GM12878 (cell line): Measurements from ENCODE around the gene LRRC74B. TPM values are rescaled to one million over a fixed set of nuclear protein-coding genes. Genes with fewer than 3 reads are reported as not detected.

Experiments used
- ATAC-seq: fragments of 200-7000 bp; cut with Tn5 transposase; 3 replicates; pipeline ENCODE4 v1.9.1; 2020; ENCODE audit warnings: mild to moderate bottlenecking, moderate library complexity
- BruUV-seq: library from RNA; stranded (reverse); fragments of 400-500 nt; replicated peaks from 2 replicates; lab custom pipeline; 2021; lab: Mats Ljungman, UMichigan
- CTCF ChIA-PET: fragments of 300-600 bp; sonication (Branson Sonifier 250); formaldehyde crosslinking; extraction: SDS; loops from one replicate; lab custom pipeline; 2021; ENCODE audit warnings: inconsistent platforms; lab: Yijun Ruan, JAX
- POLR2A ChIA-PET: fragments of 350-600 bp; formaldehyde crosslinking; extraction: SDS; loops from one replicate; lab custom pipeline; 2021; ENCODE audit warnings: inconsistent platforms; lab: Charles Lee
- RAD21 ChIA-PET: fragments of 300-600 bp; sonication (Branson Sonifier 250); formaldehyde crosslinking; loops from one replicate; lab custom pipeline; 2023; ENCODE audit warnings: antibody characterized with exemption; ENCODE audit not compliant: unreplicated experiment; lab: Charles Lee
- SMC1A ChIA-PET: fragments of 300-600 bp; sonication (Branson Sonifier 250); formaldehyde crosslinking; loops from one replicate; lab custom pipeline; 2023; ENCODE audit not compliant: unreplicated experiment, uncharacterized antibody; lab: Charles Lee
- DNase-seq: peaks from one replicate; pipeline ENCODE4 v3.0.0-alpha.2; 2011; ENCODE audit warnings: low read depth, low spot score
- FAIRE-seq: peaks from 3 replicates; lab custom pipeline; 2011; peaks lifted over from hg19 to GRCh38; lab: Jason Lieb, UNC
- H2AFZ ChIP-seq: 2 replicates; pipeline ENCODE4 v1.6.0; 2011; ENCODE audit warnings: low read depth, low read length, control low read depth; ENCODE audit not compliant: control insufficient read depth
- H3K27ac ChIP-seq: 2 replicates; pipeline ENCODE4 v1.5.1; 2011; ENCODE audit warnings: control low read depth; ENCODE audit not compliant: control insufficient read depth, insufficient read depth
- H3K27me3 ChIP-seq, 2 experiments: replicated peaks in 1 of 2; 2 replicates each; pipeline versions ENCODE4 v1.6.0 to v1.6.1; 2011; ENCODE audit warnings: low read length in 1 of 2; ENCODE audit not compliant: control insufficient read depth in 2 of 2, insufficient read depth in 2 of 2
- H3K36me3 ChIP-seq, 2 experiments: 2 replicates each; pipeline ENCODE4 v1.5.1; 2011; ENCODE audit warnings: low read length in 1 of 2; ENCODE audit not compliant: control insufficient read depth in 2 of 2, insufficient read depth in 2 of 2
- H3K4me1 ChIP-seq: 2 replicates; pipeline ENCODE4 v1.6.1; 2011; ENCODE audit warnings: mild to moderate bottlenecking, low read length, moderate library complexity, mixed read lengths; ENCODE audit not compliant: control insufficient read depth, insufficient read depth
- H3K4me2 ChIP-seq: 2 replicates; pipeline ENCODE4 v1.6.0; 2011; ENCODE audit warnings: control low read depth; ENCODE audit not compliant: control insufficient read depth, insufficient read depth
- H3K4me3 ChIP-seq: fragments of 200-600 bp; sonication (generic); 2 replicates; pipeline ENCODE4 v1.5.1; 2016
- H3K79me2 ChIP-seq: 2 replicates; pipeline ENCODE4 v1.6.0; 2011; ENCODE audit warnings: low read length; ENCODE audit not compliant: control insufficient read depth, insufficient read depth
- H3K9ac ChIP-seq: 2 replicates; pipeline ENCODE4 v1.8.0; 2011; ENCODE audit warnings: low read length, control low read depth, mixed read lengths; ENCODE audit not compliant: control insufficient read depth, insufficient read depth
- H3K9me3 ChIP-seq: replicated peaks from 3 replicates; pipeline ENCODE4 v1.5.1; 2011; ENCODE audit warnings: mild to moderate bottlenecking, low read length; ENCODE audit not compliant: control insufficient read depth, insufficient read depth
- H4K20me1 ChIP-seq: 2 replicates; pipeline ENCODE4 v1.6.0; 2011; ENCODE audit not compliant: control insufficient read depth, insufficient read depth
- ASH2L ChIP-seq: fragments of 300-600, 200-600 bp; sonication (generic); IDR thresholded peaks from 2 replicates; pipeline ENCODE4 v1.6.1; 2017; ENCODE audit warnings: low read depth, mild to moderate bottlenecking, borderline replicate concordance
- ATF3 ChIP-seq: IDR thresholded peaks from 2 replicates; pipeline ENCODE4 v1.6.1; 2011; ENCODE audit warnings: low read depth, mild to moderate bottlenecking, low read length, moderate library complexity, borderline replicate concordance; ENCODE audit errors: extremely low read depth
- BCL11A ChIP-seq: IDR thresholded peaks from 2 replicates; pipeline ENCODE4 v1.6.1; 2011; ENCODE audit warnings: low read depth, low read length
- CEBPB ChIP-seq, 2 experiments: fragments of 150-350 bp in 1 of 2; IDR thresholded peaks; 2 replicates each; pipeline ENCODE4 v1.6.1; 2012 to 2014; ENCODE audit warnings: low read depth in 2 of 2, low read length in 2 of 2, borderline replicate concordance in 1 of 2, inconsistent platforms in 1 of 2
- CREB1 ChIP-seq: IDR thresholded peaks from 2 replicates; pipeline ENCODE4 v1.6.1; 2012; ENCODE audit warnings: low read depth, mild to moderate bottlenecking, inconsistent platforms
- E2F8 ChIP-seq: fragments of 450-650 bp; IDR thresholded peaks from 2 replicates; pipeline ENCODE4 v1.6.1; 2018; ENCODE audit warnings: mild to moderate bottlenecking, low read depth, moderate library complexity; ENCODE audit not compliant: partially characterized antibody
- IRF3 ChIP-seq: fragments of 450-650 bp; IDR thresholded peaks from 2 replicates; pipeline ENCODE4 v1.6.1; 2014; ENCODE audit warnings: mild to moderate bottlenecking
- JUNB ChIP-seq: IDR thresholded peaks from 2 replicates; pipeline ENCODE4 v1.6.1; 2016; ENCODE audit warnings: antibody characterized with exemption, mild to moderate bottlenecking
- MAX ChIP-seq: IDR thresholded peaks from 2 replicates; pipeline ENCODE4 v1.6.1; 2012; ENCODE audit warnings: low read depth, low read length, improper control_type of control experiment
- MTA3 ChIP-seq: IDR thresholded peaks from 2 replicates; pipeline ENCODE4 v1.6.1; 2012; ENCODE audit warnings: low read length, inconsistent platforms, borderline replicate concordance
- MYB ChIP-seq: fragments of 150-350 bp; IDR thresholded peaks from 2 replicates; pipeline ENCODE4 v1.6.1; 2014; ENCODE audit warnings: mild to moderate bottlenecking, low read depth, low read length, borderline replicate concordance
- NR2F1 ChIP-seq: fragments of 450-650 bp; conservative IDR thresholded peaks from 2 replicates; pipeline ENCODE4 v1.6.1; 2017; ENCODE audit warnings: mild to moderate bottlenecking
- RELA ChIP-seq: fragments of 450-650 bp; IDR thresholded peaks from 2 replicates; pipeline ENCODE4 v1.8.0; 2014; ENCODE audit warnings: borderline replicate concordance; ENCODE audit not compliant: partially characterized antibody
- RFX5 ChIP-seq: IDR thresholded peaks from 2 replicates; pipeline ENCODE4 v1.6.1; 2011; ENCODE audit warnings: low read depth, low read length, improper control_type of control experiment
- SIN3A ChIP-seq: IDR thresholded peaks from 2 replicates; pipeline ENCODE4 v1.6.1; 2012; ENCODE audit warnings: low read depth, low read length, improper control_type of control experiment
- SIX5 ChIP-seq: IDR thresholded peaks from 2 replicates; pipeline ENCODE4 v1.6.1; 2011; ENCODE audit warnings: mild to moderate bottlenecking, low read depth, low read length, moderate library complexity; ENCODE audit not compliant: severe bottlenecking
- SUPT20H ChIP-seq: IDR thresholded peaks from 2 replicates; pipeline ENCODE4 v1.6.1; 2011; ENCODE audit warnings: low read depth, mild to moderate bottlenecking, low read length, moderate library complexity, borderline replicate concordance; ENCODE audit not compliant: control insufficient read depth
- SUZ12 ChIP-seq: fragments of 200-600 bp; sonication (generic); IDR thresholded peaks from one replicate; pipeline ENCODE4 v1.6.1; 2018; ENCODE audit warnings: antibody characterized with exemption, mild to moderate bottlenecking; ENCODE audit not compliant: unreplicated experiment
- ZBED1 ChIP-seq: IDR thresholded peaks from 2 replicates; pipeline ENCODE4 v1.6.1; 2016; ENCODE audit warnings: borderline replicate concordance
- ZNF274 ChIP-seq: IDR thresholded peaks from one replicate; pipeline ENCODE4 v1.8.0; 2011; ENCODE audit not compliant: insufficient read length, insufficient read depth
- WGBS: methylation state at CpG from one replicate; pipeline ENCODE4 v1.1.6; 2016; ENCODE audit warnings: low lambda C conversion rate; ENCODE audit not compliant: insufficient replicate concordance, insufficient coverage; ENCODE audit errors: missing lambda C conversion rate; 5-methylcytosine and 5-hydroxymethylcytosine counted together
- in situ Hi-C: fragments of 300-500 bp; cut with MboI; formaldehyde crosslinking; loops from 9 replicates; pipeline ENCODE4 v1.14.3; 2018; ENCODE audit warnings: mixed read lengths
- intact Hi-C: fragments of 100-400 bp; cut with micrococcal nuclease; formaldehyde crosslinking; loops from one replicate; pipeline ENCODE4 v1.14.2; 2022; ENCODE audit not compliant: unreplicated experiment
- polyA plus RNA-seq, 11 experiments: library from polyadenylated mRNA; depleted of rRNA in 4 of 11; unstranded in 6 of 11; stranded (reverse) in 5 of 11; fragments of >200 nt; fragmentation: Nextera tagmentation in 4 of 11; fragmentation: Illumina TruSeq in 1 of 11; extraction: Ambion mirVana in 4 of 11; extraction: Trizol in 1 of 11; gene quantifications; 1 replicate in 1 of 11; 2 replicates in 10 of 11; pipeline versions ENCODE4 v1.2.1 to v1.2.3, GENCODE V29; 2011 to 2016; ENCODE audit warnings: inconsistent platforms in 2 of 11, missing spikeins in 2 of 11, low read depth in 1 of 11
- total RNA-seq, 4 experiments: library from RNA; depleted of rRNA in 3 of 4; stranded (reverse); fragments of >200 nt in 3 of 4; fragmentation: Illumina TruSeq in 1 of 4; extraction: Trizol in 1 of 4; gene quantifications; 2 replicates each; pipeline versions ENCODE4 v1.2.1 to v1.2.3, GENCODE V29; 2013 to 2021

The LRRC74B gene
- total and polyA plus RNA-seq, 10 of the 15 experiments (the other 5 are each of a cell fraction or from before 2014, with no cell fraction given): not detected

GRCh38 chr22:21105294-21105693 is 59.5 kb downstream of the LRRC74B start:
- CTCF ChIA-PET: no interaction called here
- no peak for FAIRE-seq
- H3K27me3 ChIP-seq: no peaks in the 10 kb centered on the region
- POLR2A ChIA-PET: no interaction called here
- RAD21 ChIA-PET: no interaction called here
- SMC1A ChIA-PET: no interaction called here
- DNase-seq: no peak
- no peak for TF ChIP-seq RFX5
- no peak for TF ChIP-seq SUZ12
- TF ChIP-seq E2F8: no peak
- no peak for TF ChIP-seq ATF3
- no peak for TF ChIP-seq ZNF274
- no peak for TF ChIP-seq RELA
- no peak for TF ChIP-seq SUPT20H
- TF ChIP-seq MYB: no peak
- no peak for TF ChIP-seq BCL11A
- no peak for TF ChIP-seq JUNB
- no peak for TF ChIP-seq CEBPB (IDR thresholded peaks at IDR 0.05; ENCODE audit: borderline replicate concordance in 1 of 2, low read depth in 2 of 2, low read length in 2 of 2)
- no peak for TF ChIP-seq MTA3
- TF ChIP-seq SIN3A: no peak
- TF ChIP-seq ASH2L: no peak
- no peak for TF ChIP-seq IRF3
- TF ChIP-seq ZBED1: no peak
- no peak for TF ChIP-seq NR2F1
- no peak for TF ChIP-seq CREB1
- TF ChIP-seq MAX: no peak
- no peak for TF ChIP-seq SIX5
- H3K79me2 ChIP-seq: no peaks in the 10 kb centered on the region
- no peak overlapping the region for H3K27ac ChIP-seq
- no peaks in the 10 kb centered on the region for H3K36me3 ChIP-seq
- H4K20me1 ChIP-seq: no peaks in the 10 kb centered on the region
- intact Hi-C loops: no loop called here
- WGBS: 70% methylated on average over 2 of the region's 2 CpGs
- no peak overlapping the region for H3K9ac ChIP-seq
- H3K4me1 ChIP-seq: no peaks in the 10 kb centered on the region
- ATAC-seq: no peak
- BruUV-seq: no TSS peak
- H3K4me3 ChIP-seq: no peak overlapping the region
- in situ Hi-C loops: no loop called here
- no peaks in the 10 kb centered on the region for H3K9me3 ChIP-seq
- H3K4me2 ChIP-seq: no peak overlapping the region
- no peak overlapping the region for H2AFZ ChIP-seq
